Stimulated activated CD4-positive, alpha-beta T cell treated with anti-CD3 and anti-CD28 coated beads, Interleukin-2, amount 100 ng/mL, for 4 hours (primary cell): ENCODE data around the gene SOAT1.
"Not testable (repeated sequence)": the region's sequence is repeated elsewhere in the genome, so short reads cannot be mapped to it uniquely, and the experiment has no call there.

Source experiments
- DNase-seq: peaks from one replicate; pipeline ENCODE4 v3.0.0-alpha.2; 2020; ENCODE audit warnings: low read depth

Gene SOAT1

GRCh38 chr1:179353546-179353945 lies 59.9 kb downstream of the SOAT1 start:
- DNase-seq = no peak

GRCh38 chr1:179361631-179362030 lies 68.0 kb downstream of the SOAT1 start:
- DNase-seq = not testable (repeated sequence)

- peak; percentile 86 for DNase-seq
Measured at GRCh38 chr1:179365342-179366092, 71.9 kb downstream of the SOAT1 start, which contains the start of gene AXDND1. TSS of gene AXDND1 (plus strand) at chr1:179365971. CDS start at chr1:179366510, 539 bp downstream.

GRCh38 chr1:179366093-179366800 lies 72.7 kb downstream of the SOAT1 start:
- DNase-seq = no peak

GRCh38 chr1:179369751-179370341 lies 76.2 kb downstream of the SOAT1 start:
- peak; percentile 17 for DNase-seq

- DNase-seq = no peak
Measured at GRCh38 chr1:179372160-179372559, 78.6 kb downstream of the SOAT1 start.

GRCh38 chr1:179376223-179376622 lies 82.6 kb downstream of the SOAT1 start:
- DNase-seq = no peak

- DNase-seq = no peak
Measured at GRCh38 chr1:179380299-179380698, 86.7 kb downstream of the SOAT1 start.

GRCh38 chr1:179384027-179384426 lies 90.4 kb downstream of the SOAT1 start:
- no peak for DNase-seq

- DNase-seq = no peak
Measured at GRCh38 chr1:179385510-179385909, 91.9 kb downstream of the SOAT1 start.

GRCh38 chr1:179393721-179394120 lies 100.1 kb downstream of the SOAT1 start:
- DNase-seq = no peak

- not testable (repeated sequence) for DNase-seq
Measured at GRCh38 chr1:179399399-179399798, 105.8 kb downstream of the SOAT1 start.
